Neuronal stem cell (in vitro differentiated cells): Measurements from ENCODE around the gene KIFC3.
"Not testable (repeated sequence)": the region's sequence is repeated elsewhere in the genome, so short reads cannot be mapped to it uniquely, and the experiment has no call there.

ENCODE experiments used
- DNase-seq: peaks from one replicate; pipeline ENCODE4 v3.0.0-alpha.2; 2013; ENCODE audit warnings: low spot score
- H2AFZ ChIP-seq: one replicate; pipeline ENCODE4 v1.6.1; 2013; ENCODE audit warnings: mild to moderate bottlenecking, low read length, inconsistent platforms
- H2AK5ac ChIP-seq: 2 replicates; pipeline ENCODE4 v1.6.1; 2013; ENCODE audit warnings: low read depth, mild to moderate bottlenecking, inconsistent platforms, low read length, moderate library complexity, mixed read lengths
- H2BK120ac ChIP-seq: 2 replicates; pipeline ENCODE4 v1.6.1; 2013; ENCODE audit warnings: low read depth, mild to moderate bottlenecking, inconsistent platforms, low read length, moderate library complexity, mixed read lengths
- H2BK12ac ChIP-seq: one replicate; pipeline ENCODE4 v1.6.1; 2013; ENCODE audit warnings: low read length, inconsistent platforms
- H2BK15ac ChIP-seq: 2 replicates; pipeline ENCODE4 v1.6.1; 2013; ENCODE audit warnings: mild to moderate bottlenecking, low read length, inconsistent platforms, mixed read lengths
- H2BK5ac ChIP-seq: one replicate; pipeline ENCODE4 v1.6.1; 2013; ENCODE audit warnings: inconsistent platforms, mild to moderate bottlenecking, low read length, moderate library complexity
- H3K14ac ChIP-seq: one replicate; pipeline ENCODE4 v1.6.1; 2013; ENCODE audit warnings: low read length, inconsistent platforms
- H3K18ac ChIP-seq: 2 replicates; pipeline ENCODE4 v1.6.1; 2013; ENCODE audit warnings: low read length, inconsistent platforms
- H3K23ac ChIP-seq: 2 replicates; pipeline ENCODE4 v1.6.1; 2013; ENCODE audit warnings: low read depth, mild to moderate bottlenecking, mixed read lengths, low read length, inconsistent platforms; ENCODE audit not compliant: poor library complexity
- H3K27ac ChIP-seq: replicated peaks from 3 replicates; pipeline ENCODE4 v1.5.1; 2013; ENCODE audit warnings: low read length, inconsistent platforms
- H3K27me3 ChIP-seq, 3 experiments: 2 replicates each; pipeline ENCODE4 v1.6.1; 2013; ENCODE audit warnings: low read length in 3 of 3, mild to moderate bottlenecking in 2 of 3, inconsistent platforms in 1 of 3, low read depth in 1 of 3, mixed read lengths in 1 of 3, moderate library complexity in 1 of 3; ENCODE audit not compliant: control insufficient read depth in 3 of 3, insufficient read depth in 3 of 3
- H3K36me3 ChIP-seq, 2 donors: replicated peaks in 1 of 2; 2 replicates each; pipeline ENCODE4 v1.6.1; 2013; ENCODE audit warnings: low read length in 2 of 2; ENCODE audit not compliant: control insufficient read depth in 2 of 2, insufficient read depth in 2 of 2
- H3K4ac ChIP-seq: 2 replicates; pipeline ENCODE4 v1.6.1; 2013; ENCODE audit warnings: inconsistent platforms, mild to moderate bottlenecking, low read length, moderate library complexity
- H3K4me1 ChIP-seq, 2 donors: 1 replicate in 1 of 2; 2 replicates in 1 of 2; pipeline ENCODE4 v1.6.1; 2013; ENCODE audit warnings: low read length in 2 of 2, low read depth in 1 of 2; ENCODE audit not compliant: control insufficient read depth in 2 of 2, insufficient read depth in 1 of 2
- H3K4me2 ChIP-seq: one replicate; pipeline ENCODE4 v1.6.1; 2013; ENCODE audit warnings: mild to moderate bottlenecking, low read length, inconsistent platforms; ENCODE audit not compliant: insufficient read depth, poor library complexity, severe bottlenecking
- H3K4me3 ChIP-seq, 2 donors: 2 replicates each; pipeline ENCODE4 v1.5.1; 2013; ENCODE audit warnings: low read length in 2 of 2, mild to moderate bottlenecking in 2 of 2, inconsistent platforms in 1 of 2, moderate library complexity in 1 of 2
- H3K79me1 ChIP-seq: one replicate; pipeline ENCODE4 v1.6.1; 2013; ENCODE audit warnings: low read depth, mild to moderate bottlenecking, inconsistent platforms, low read length, moderate library complexity
- H3K9ac ChIP-seq: one replicate; pipeline ENCODE4 v1.6.1; 2013; ENCODE audit warnings: mild to moderate bottlenecking, low read depth, low read length, inconsistent platforms; ENCODE audit not compliant: poor library complexity
- H3K9me3 ChIP-seq, 2 donors: replicated peaks in 1 of 2; 2 replicates each; pipeline versions ENCODE3 to v1.6.1; 2013; ENCODE audit warnings: low read length in 2 of 2, mild to moderate bottlenecking in 2 of 2, inconsistent platforms in 1 of 2, low read depth in 1 of 2, mixed read lengths in 1 of 2, moderate library complexity in 1 of 2; ENCODE audit not compliant: control insufficient read depth in 2 of 2, insufficient read depth in 1 of 2
- H4K8ac ChIP-seq: one replicate; pipeline ENCODE4 v1.6.1; 2013; ENCODE audit warnings: low read depth, mild to moderate bottlenecking, inconsistent platforms, low read length, moderate library complexity
- H4K91ac ChIP-seq: one replicate; pipeline ENCODE4 v1.6.1; 2013; ENCODE audit warnings: low read length, low read depth, mild to moderate bottlenecking, inconsistent platforms; ENCODE audit not compliant: poor library complexity
- WGBS, 2 donors: extraction: QIAGEN DNeasy Blood & Tissue Kit; methylation state at CpG; one replicate each; pipeline ENCODE4 v1.1.7; 2013; ENCODE audit warnings: missing lambda C conversion rate in 2 of 2, mixed read lengths in 1 of 2; ENCODE audit not compliant: insufficient read length in 2 of 2, insufficient replicate concordance in 1 of 2; ENCODE audit errors: extremely low coverage in 2 of 2; 5-methylcytosine and 5-hydroxymethylcytosine counted together

Gene KIFC3

DNA sequence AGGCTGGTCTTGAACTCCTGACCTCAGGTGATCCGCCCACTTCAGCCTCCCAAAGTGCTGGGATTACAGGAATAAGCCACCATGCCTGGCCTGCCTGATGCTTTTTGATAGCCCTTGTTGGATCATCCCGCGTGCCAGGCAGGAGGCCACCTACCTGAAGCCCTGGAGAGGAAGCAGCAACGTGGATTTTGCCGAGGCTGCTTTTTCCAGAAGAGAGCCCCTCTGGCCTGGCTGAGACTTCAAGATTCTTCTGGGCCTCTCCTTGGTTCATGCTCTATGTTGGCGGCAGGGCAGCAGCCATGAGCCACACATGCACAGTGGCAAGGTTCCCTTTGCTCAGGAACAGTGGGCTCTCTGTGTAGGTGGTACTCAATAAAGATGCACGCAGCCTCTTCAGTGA lies 55.2 kb downstream of the KIFC3 start:
- H3K4me2 ChIP-seq, result no peak overlapping the region

GRCh38 chr16:57746316-57746715 lies 56.0 kb downstream of the KIFC3 start:
- H3K4me1 ChIP-seq, H2AK5ac ChIP-seq, H3K9me3 ChIP-seq, H2BK12ac ChIP-seq, H3K27ac ChIP-seq, H3K79me1 ChIP-seq, H2AFZ ChIP-seq, H4K8ac ChIP-seq, H3K4ac ChIP-seq, H3K18ac ChIP-seq, H4K91ac ChIP-seq, H2BK120ac ChIP-seq, H2BK15ac ChIP-seq, H2BK5ac ChIP-seq, DNase-seq, H3K23ac ChIP-seq, H3K27me3 ChIP-seq, H3K9ac ChIP-seq, H3K4me3 ChIP-seq, H3K4me2 ChIP-seq, H3K14ac ChIP-seq: not testable (repeated sequence)
- WGBS, 2 donors, result no CpG with 5 or more reads among the region's 7 CpGs
- H3K36me3 ChIP-seq, result peaks cover 11 to 54% of the 10 kb centered on the region in 2 donors

More for the DNA sequence above, 55.2 kb downstream of the KIFC3 start:
- Histone ChIP-seq H2BK15ac (no peak overlapping the region), H2AFZ (no peak overlapping the region), H3K4ac (no peak overlapping the region), H2AK5ac (no peak overlapping the region), H2BK12ac (no peak overlapping the region), H3K9ac (no peak overlapping the region), H2BK5ac (no peak overlapping the region), H3K18ac (no peak overlapping the region), H2BK120ac (no peak overlapping the region), H3K9me3 (no peaks in the 10 kb centered on the region), H4K91ac (no peak overlapping the region), H3K4me3 (no peak overlapping the region), H4K8ac (no peak overlapping the region), H3K27me3 (no peaks in the 10 kb centered on the region), H3K79me1 (no peaks in the 10 kb centered on the region), H3K23ac (no peak overlapping the region), H3K36me3 (peaks cover 16 to 54% of the 10 kb centered on the region in 2 donors), H3K4me1 (peaks cover 0 to 6% of the 10 kb centered on the region in 2 donors), H3K14ac (no peak overlapping the region), H3K27ac (no peak overlapping the region)
- no CpG with 5 or more reads among the region's 7 CpGs for WGBS, 2 donors
- DNase-seq, result no peak

- Histone ChIP-seq H3K4me1 (peaks cover 0 to 6% of the 10 kb centered on the region in 2 donors), H3K79me1 (no peaks in the 10 kb centered on the region), H3K27ac (no peak overlapping the region), H3K4ac (no peak overlapping the region), H2AFZ (no peak overlapping the region), H3K27me3 (no peaks in the 10 kb centered on the region), H3K18ac (no peak overlapping the region), H4K8ac (no peak overlapping the region), H3K14ac (no peak overlapping the region), H2AK5ac (no peak overlapping the region), H3K9me3 (no peaks in the 10 kb centered on the region), H2BK12ac (no peak overlapping the region), H2BK5ac (no peak overlapping the region), H4K91ac (no peak overlapping the region), H2BK15ac (no peak overlapping the region), H2BK120ac (no peak overlapping the region), H3K9ac (no peak overlapping the region), H3K36me3 (peaks cover 10 to 50% of the 10 kb centered on the region in 2 donors), H3K23ac (no peak overlapping the region), H3K4me3 (no peak overlapping the region), H3K4me2 (no peak overlapping the region)
- no peak for DNase-seq
- WGBS, 2 donors, result no CpG with 5 or more reads among the region's 3 CpGs
These were observed 56.5 kb downstream of the KIFC3 start for GRCh38 chr16:57745768-57746167.

GRCh38 chr16:57744642-57744903 lies 57.7 kb downstream of the KIFC3 start:
- peak overlapping the region; percentile 66 for H3K23ac ChIP-seq
- H3K36me3 ChIP-seq, result peaks cover 10 to 52% of the 10 kb centered on the region in 2 donors
- H2BK120ac ChIP-seq, result no peak overlapping the region
- H3K4me3 ChIP-seq, result no peak overlapping the region
- no peak overlapping the region for H3K4ac ChIP-seq
- no peaks in the 10 kb centered on the region for H3K9me3 ChIP-seq
- no peak for DNase-seq
- H4K91ac ChIP-seq, result no peak overlapping the region
- H2AK5ac ChIP-seq, result no peak overlapping the region
- H3K14ac ChIP-seq, result no peak overlapping the region
- peaks cover 0 to 6% of the 10 kb centered on the region in 2 donors for H3K4me1 ChIP-seq
- H3K4me2 ChIP-seq, result no peak overlapping the region
- no peak overlapping the region for H2BK5ac ChIP-seq
- H4K8ac ChIP-seq, result no peak overlapping the region
- no peak overlapping the region for H2BK15ac ChIP-seq
- peak overlapping the region; percentile 24 for H3K9ac ChIP-seq
- peak overlapping the region; percentile 30 for H2BK12ac ChIP-seq
- no peak overlapping the region for H2AFZ ChIP-seq
- H3K79me1 ChIP-seq, result no peaks in the 10 kb centered on the region
- no peak overlapping the region for H3K18ac ChIP-seq
- no CpG with 5 or more reads among the region's 7 CpGs for WGBS, 2 donors
- no peaks in the 10 kb centered on the region for H3K27me3 ChIP-seq
- no peak overlapping the region for H3K27ac ChIP-seq
